Measurements from ENCODE around the gene UBXN7. TPM values are rescaled to one million over a fixed set of nuclear protein-coding genes. Genes with fewer than 3 reads are reported as not detected.
"Not testable (repeated sequence)": the region's sequence is repeated elsewhere in the genome, so short reads cannot be mapped to it uniquely, and the experiment has no call there.

Gene UBXN7
- total RNA-seq, 2 donors from 2014 or later = 109 to 120 TPM

GRCh38 chr3:196397941-196398340, 34.3 kb downstream of the UBXN7 start:
- Histone ChIP-seq H3K4me3 (ENCODE audit: low read length) (no peak overlapping the region), H3K9ac (ENCODE audit: extremely low read depth, low read length, poor library complexity, severe bottlenecking) (no peak overlapping the region), H3K27ac (ENCODE audit: low read depth, low read length) (no peak overlapping the region), H3K27me3 (ENCODE audit: control insufficient read depth, insufficient read depth, low read length, poor library complexity, severe bottlenecking) (no peaks in the 10 kb centered on the region), H3K4me1 (ENCODE audit: control insufficient read depth, insufficient read depth, low read length) (no peaks in the 10 kb centered on the region), H3K36me3 (ENCODE audit: control insufficient read depth, insufficient read depth, low read length) (peaks cover 60% of the 10 kb centered on the region), H3K9me3 (ENCODE audit: control insufficient read depth, low read length) (no peaks in the 10 kb centered on the region)
- Mint-ChIP-seq H3K9me3 (no peaks in the 10 kb centered on the region), H3K4me1 (no peaks in the 10 kb centered on the region), H3K27me3 (ENCODE audit: insufficient read depth) (no peaks in the 10 kb centered on the region), H3K36me3 (ENCODE audit: low read depth) (peaks cover 78% of the 10 kb centered on the region), H3K27ac (no peak overlapping the region), H3K4me3 (no peak overlapping the region)
- no peak for TF ChIP-seq CTCF (conservative IDR thresholded peaks at IDR 0.05)
- no peak for DNase-seq
- WGBS, 2 experiments (ENCODE audit: insufficient coverage in 1 of 2, insufficient read length in 1 of 2) = 84 to 90% methylated on average over 3 of the region's 3 CpGs

- no peak overlapping the region for H3K9ac ChIP-seq (ENCODE audit: extremely low read depth, low read length, poor library complexity, severe bottlenecking)
- no peak for DNase-seq
- H3K4me1 ChIP-seq (ENCODE audit: control insufficient read depth, insufficient read depth, low read length) = no peaks in the 10 kb centered on the region
- peaks cover 50% of the 10 kb centered on the region for H3K36me3 ChIP-seq (ENCODE audit: control insufficient read depth, insufficient read depth, low read length)
- no peak for TF ChIP-seq CTCF (conservative IDR thresholded peaks at IDR 0.05)
- H3K9me3 ChIP-seq (ENCODE audit: control insufficient read depth, low read length) = peaks cover 35% of the 10 kb centered on the region
- Mint-ChIP-seq H3K4me1 (no peaks in the 10 kb centered on the region), H3K36me3 (ENCODE audit: low read depth) (peaks cover 86% of the 10 kb centered on the region), H3K4me3 (no peak overlapping the region), H3K27ac (no peak overlapping the region), H3K27me3 (ENCODE audit: insufficient read depth) (no peaks in the 10 kb centered on the region), H3K9me3 (peaks cover 46% of the 10 kb centered on the region)
- H3K4me3 ChIP-seq (ENCODE audit: low read length) = no peak overlapping the region
- no peak overlapping the region for H3K27ac ChIP-seq (ENCODE audit: low read depth, low read length)
- 88 to 97% methylated on average over 3 of the region's 3 CpGs for WGBS, 2 experiments (ENCODE audit: insufficient coverage in 1 of 2, insufficient read length in 1 of 2)
- H3K27me3 ChIP-seq (ENCODE audit: control insufficient read depth, insufficient read depth, low read length, poor library complexity, severe bottlenecking) = no peaks in the 10 kb centered on the region
Measured at GRCh38 chr3:196390116-196390515, 42.1 kb downstream of the UBXN7 start.

- peaks cover 91% of the 10 kb centered on the region for H3K36me3 Mint-ChIP-seq (ENCODE audit: low read depth)
- no peak overlapping the region for H3K9ac ChIP-seq (ENCODE audit: extremely low read depth, low read length, poor library complexity, severe bottlenecking)
- TF ChIP-seq CTCF (conservative IDR thresholded peaks at IDR 0.05) = no peak
- no peak overlapping the region for H3K4me3 Mint-ChIP-seq
- no peak overlapping the region for H3K4me3 ChIP-seq (ENCODE audit: low read length)
- H3K36me3 ChIP-seq (ENCODE audit: control insufficient read depth, insufficient read depth, low read length) = peaks cover 50% of the 10 kb centered on the region
- H3K27me3 ChIP-seq (ENCODE audit: control insufficient read depth, insufficient read depth, low read length, poor library complexity, severe bottlenecking) = no peaks in the 10 kb centered on the region
- peaks cover 58% of the 10 kb centered on the region for H3K9me3 Mint-ChIP-seq
- no peak overlapping the region for H3K27ac ChIP-seq (ENCODE audit: low read depth, low read length)
- H3K9me3 ChIP-seq (ENCODE audit: control insufficient read depth, low read length) = peaks cover 35% of the 10 kb centered on the region
- H3K4me1 Mint-ChIP-seq = no peaks in the 10 kb centered on the region
- 97 to 100% methylated on average over 3 of the region's 3 CpGs for WGBS, 2 experiments (ENCODE audit: insufficient coverage in 1 of 2, insufficient read length in 1 of 2)
- no peak overlapping the region for H3K27ac Mint-ChIP-seq
- H3K4me1 ChIP-seq (ENCODE audit: control insufficient read depth, insufficient read depth, low read length) = no peaks in the 10 kb centered on the region
- DNase-seq = no peak
- no peaks in the 10 kb centered on the region for H3K27me3 Mint-ChIP-seq (ENCODE audit: insufficient read depth)
Measured at GRCh38 chr3:196388956-196389355, 43.3 kb downstream of the UBXN7 start.

GRCh38 chr3:196387941-196388340, 44.3 kb downstream of the UBXN7 start:
- H3K27me3 Mint-ChIP-seq (ENCODE audit: insufficient read depth); H3K4me3 Mint-ChIP-seq; H3K27me3 ChIP-seq (ENCODE audit: control insufficient read depth, insufficient read depth, low read length, poor library complexity, severe bottlenecking); H3K27ac Mint-ChIP-seq; H3K4me3 ChIP-seq (ENCODE audit: low read length); H3K9ac ChIP-seq (ENCODE audit: extremely low read depth, low read length, poor library complexity, severe bottlenecking); H3K27ac ChIP-seq (ENCODE audit: low read depth, low read length); DNase-seq; H3K4me1 ChIP-seq (ENCODE audit: control insufficient read depth, insufficient read depth, low read length); H3K4me1 Mint-ChIP-seq: not testable (repeated sequence)
- peaks cover 45% of the 10 kb centered on the region for H3K36me3 ChIP-seq (ENCODE audit: control insufficient read depth, insufficient read depth, low read length)
- 100% methylated on average over 1 of the region's 2 CpGs; no CpG with 5 or more reads in 1 of the 2 experiments for whole genome bisulfite sequencing, 2 experiments (ENCODE audit: insufficient coverage in 1 of 2, insufficient read length in 1 of 2)
- Mint-ChIP-seq H3K36me3 (ENCODE audit: low read depth) (peaks cover 92% of the 10 kb centered on the region), H3K9me3 (peaks cover 68% of the 10 kb centered on the region)
- peaks cover 35% of the 10 kb centered on the region for H3K9me3 ChIP-seq (ENCODE audit: control insufficient read depth, low read length)

GRCh38 chr3:196386797-196387196, 45.4 kb downstream of the UBXN7 start:
- not testable (repeated sequence) for H3K27ac Mint-ChIP-seq; H3K27me3 Mint-ChIP-seq (ENCODE audit: insufficient read depth)
- peaks cover 35% of the 10 kb centered on the region for H3K9me3 ChIP-seq (ENCODE audit: control insufficient read depth, low read length)

More at GRCh38 chr3:196386797-196387196, 45.4 kb downstream of the UBXN7 start:
- H3K27ac ChIP-seq (ENCODE audit: low read depth, low read length); DNase-seq; H3K4me3 Mint-ChIP-seq; H3K4me1 Mint-ChIP-seq; H3K4me3 ChIP-seq (ENCODE audit: low read length); H3K4me1 ChIP-seq (ENCODE audit: control insufficient read depth, insufficient read depth, low read length); H3K9ac ChIP-seq (ENCODE audit: extremely low read depth, low read length, poor library complexity, severe bottlenecking); H3K27me3 ChIP-seq (ENCODE audit: control insufficient read depth, insufficient read depth, low read length, poor library complexity, severe bottlenecking): not testable (repeated sequence)
- H3K36me3 ChIP-seq (ENCODE audit: control insufficient read depth, insufficient read depth, low read length) = peaks cover 35% of the 10 kb centered on the region
- peaks cover 93% of the 10 kb centered on the region for H3K36me3 Mint-ChIP-seq (ENCODE audit: low read depth)
- H3K9me3 Mint-ChIP-seq = peaks cover 77% of the 10 kb centered on the region
- WGBS, 2 experiments (ENCODE audit: insufficient coverage in 1 of 2, insufficient read length in 1 of 2) = 94% methylated on average over 3 of the region's 3 CpGs; no CpG with 5 or more reads in 1 of the 2 experiments
